Thyroid gland (tissue), 4 donors: Measurements from ENCODE around the gene RAD18. TPM values are rescaled to one million over a fixed set of nuclear protein-coding genes. Genes with fewer than 3 reads are reported as not detected.

Experiments used
- DNase-seq, 2 donors: peaks; one replicate each; pipeline ENCODE4 v3.0.0-alpha.2; 2019
- H3K27ac ChIP-seq, 3 donors: fragments of 200-600 bp; sonication (generic); 1 replicate in 2 of 3; 2 replicates in 1 of 3; pipeline ENCODE4 v1.5.1; 2016 to 2019; ENCODE audit warnings: mild to moderate bottlenecking in 1 of 3, moderate library complexity in 1 of 3
- H3K27me3 ChIP-seq: fragments of 200-600 bp; sonication (generic); one replicate; pipeline ENCODE4 v1.5.1; 2019
- H3K36me3 ChIP-seq, 2 donors: fragments of 200-600 bp; sonication (generic); one replicate each; pipeline ENCODE4 v1.5.1; 2016 to 2019
- H3K4me1 ChIP-seq, 2 donors: fragments of 200-600 bp; sonication (generic); one replicate each; pipeline ENCODE4 v1.5.1; 2017 to 2019
- H3K4me3 ChIP-seq, 3 donors: fragments of 200-600 bp; sonication (generic); replicated peaks in 1 of 3; 1 replicate in 2 of 3; 2 replicates in 1 of 3; pipeline ENCODE4 v1.5.1; 2016; ENCODE audit warnings: mild to moderate bottlenecking in 1 of 3
- H3K9me3 ChIP-seq: fragments of 200-600 bp; sonication (generic); one replicate; pipeline ENCODE4 v1.5.1; 2017
- POLR2A ChIP-seq, 2 donors: fragments of 450-650 bp; IDR thresholded peaks; one replicate each; pipeline ENCODE4 v1.6.1; 2017; ENCODE audit warnings: antibody characterized with exemption in 2 of 2, mild to moderate bottlenecking in 2 of 2, moderate library complexity in 1 of 2
- WGBS, 2 donors: methylation state at CpG; one replicate each; pipeline ENCODE4 v1.1.5; 2017; 5-methylcytosine and 5-hydroxymethylcytosine counted together
- intact Hi-C: fragments of 100-400 bp; cut with DNase I; formaldehyde crosslinking; loops from one replicate; pipeline ENCODE4 v1.15.1; 2023
- total RNA-seq, 4 donors: library from RNA; depleted of rRNA; stranded (reverse); fragments of >200 nt; gene quantifications; one replicate each; pipeline ENCODE4 v1.2.3, GENCODE V29; 2016
- TF ChIP-seq, protein P1 (sequence below), 6 experiments: fragments of 200-600 bp in 3 of 6; fragments of 450-650 bp in 3 of 6; sonication (generic) in 3 of 6; IDR thresholded peaks; one replicate each; pipeline ENCODE4 v1.5.1; 2016 to 2019; ENCODE audit warnings: antibody characterized with exemption in 6 of 6, mild to moderate bottlenecking in 2 of 6, inconsistent platforms in 1 of 6, moderate library complexity in 1 of 6

The RAD18 gene
- total RNA-seq, 4 donors from 2014 or later: 9.6 to 18.4 (median 10.5) TPM

- TF ChIP-seq, protein P1, sequence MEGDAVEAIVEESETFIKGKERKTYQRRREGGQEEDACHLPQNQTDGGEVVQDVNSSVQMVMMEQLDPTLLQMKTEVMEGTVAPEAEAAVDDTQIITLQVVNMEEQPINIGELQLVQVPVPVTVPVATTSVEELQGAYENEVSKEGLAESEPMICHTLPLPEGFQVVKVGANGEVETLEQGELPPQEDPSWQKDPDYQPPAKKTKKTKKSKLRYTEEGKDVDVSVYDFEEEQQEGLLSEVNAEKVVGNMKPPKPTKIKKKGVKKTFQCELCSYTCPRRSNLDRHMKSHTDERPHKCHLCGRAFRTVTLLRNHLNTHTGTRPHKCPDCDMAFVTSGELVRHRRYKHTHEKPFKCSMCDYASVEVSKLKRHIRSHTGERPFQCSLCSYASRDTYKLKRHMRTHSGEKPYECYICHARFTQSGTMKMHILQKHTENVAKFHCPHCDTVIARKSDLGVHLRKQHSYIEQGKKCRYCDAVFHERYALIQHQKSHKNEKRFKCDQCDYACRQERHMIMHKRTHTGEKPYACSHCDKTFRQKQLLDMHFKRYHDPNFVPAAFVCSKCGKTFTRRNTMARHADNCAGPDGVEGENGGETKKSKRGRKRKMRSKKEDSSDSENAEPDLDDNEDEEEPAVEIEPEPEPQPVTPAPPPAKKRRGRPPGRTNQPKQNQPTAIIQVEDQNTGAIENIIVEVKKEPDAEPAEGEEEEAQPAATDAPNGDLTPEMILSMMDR (IDR thresholded peaks at IDR 0.05): no peak
- TF ChIP-seq POLR2A (IDR thresholded peaks at IDR 0.05): no peak
- intact Hi-C loops: no loop called here
- Histone ChIP-seq H3K9me3 (no peaks in the 10 kb centered on the region), H3K36me3 (no peaks in the 10 kb centered on the region), H3K4me1 (peaks cover 11 to 12% of the 10 kb centered on the region in 2 donors), H3K27ac (no peak overlapping the region), H3K4me3 (no peak overlapping the region), H3K27me3 (no peaks in the 10 kb centered on the region)
- 82 to 84% methylated on average over 11 of the region's 11 CpGs for WGBS, 2 donors
- DNase-seq: no peak
Observed at GRCh38 chr3:8964436-8965370, 1.4 kb upstream of the RAD18 start.

DNA sequence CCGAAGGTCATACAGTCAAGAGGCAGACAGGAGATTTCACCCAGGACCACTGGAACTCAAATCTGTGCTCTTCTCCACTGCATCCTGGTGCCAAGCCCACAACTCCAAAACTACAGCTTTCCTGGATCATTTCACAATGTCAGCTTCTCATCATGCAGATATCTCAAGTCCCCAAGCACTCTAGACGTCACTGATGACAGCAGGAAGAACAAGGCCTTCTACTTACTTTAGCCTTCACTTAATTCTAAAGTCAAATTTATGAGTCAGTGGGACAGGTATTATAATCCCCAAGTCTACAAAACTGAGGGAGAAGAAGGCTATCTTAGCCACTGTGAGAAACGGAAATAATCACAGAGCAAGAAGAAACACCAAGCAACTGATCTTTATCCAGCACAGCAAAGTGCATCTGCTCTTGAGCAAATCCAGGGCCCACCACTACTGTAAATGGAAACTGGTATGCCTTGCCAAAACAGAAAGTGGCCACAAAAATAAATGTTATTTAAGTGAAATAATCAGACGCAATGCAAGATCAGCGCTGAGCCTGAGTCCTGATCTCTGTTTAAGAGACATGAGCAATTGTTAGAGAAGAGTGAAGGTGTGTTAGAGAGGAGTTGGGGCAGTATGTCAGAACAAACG, 928 bp downstream of the RAD18 start:
- Histone ChIP-seq H3K4me3 (peak overlapping the region in 1 of 3 donors; percentile 72), H3K9me3 (no peaks in the 10 kb centered on the region), H3K36me3 (no peaks in the 10 kb centered on the region), H3K27me3 (no peaks in the 10 kb centered on the region), H3K27ac (no peak overlapping the region), H3K4me1 (peaks cover 11 to 12% of the 10 kb centered on the region in 2 donors)
- intact Hi-C loops: no loop called here
- 37 to 40% methylated on average over 6 of the region's 6 CpGs for WGBS, 2 donors
- no peak for TF ChIP-seq POLR2A (IDR thresholded peaks at IDR 0.05)
- TF ChIP-seq, protein P1 (IDR thresholded peaks at IDR 0.05): no peak
- DNase-seq: no peak

DNA sequence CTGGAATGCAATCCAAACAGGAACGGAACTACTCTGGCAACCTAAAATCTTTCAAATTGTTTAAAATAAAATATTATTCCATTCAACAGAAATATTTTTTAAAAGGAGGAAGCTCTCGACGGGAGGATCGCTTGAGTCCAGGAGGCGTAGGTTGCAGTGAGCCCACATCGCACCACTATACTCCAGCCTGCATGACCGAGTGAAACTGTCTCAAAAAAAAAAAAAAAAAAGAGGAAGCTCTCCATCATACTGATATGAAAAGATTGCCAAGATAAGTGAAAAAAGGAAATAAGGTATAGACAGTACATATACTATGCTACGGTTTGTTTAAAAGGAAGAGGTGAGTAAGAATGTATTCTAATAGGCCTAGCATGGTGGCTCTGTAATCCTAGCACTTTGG, 3.6 kb downstream of the RAD18 start:
- H3K36me3 ChIP-seq: no peaks in the 10 kb centered on the region
- DNase-seq: no peak
- peaks cover 11 to 12% of the 10 kb centered on the region in 2 donors for H3K4me1 ChIP-seq
- WGBS, 2 donors: 92 to 93% methylated on average over 8 of the region's 8 CpGs
- intact Hi-C loops: no loop called here
- TF ChIP-seq, protein P1 (IDR thresholded peaks at IDR 0.05): no peak
- no peak for TF ChIP-seq POLR2A (IDR thresholded peaks at IDR 0.05)
- H3K27me3 ChIP-seq: no peaks in the 10 kb centered on the region
- H3K4me3 ChIP-seq: no peak overlapping the region
- H3K27ac ChIP-seq: no peak overlapping the region
- no peaks in the 10 kb centered on the region for H3K9me3 ChIP-seq

DNA sequence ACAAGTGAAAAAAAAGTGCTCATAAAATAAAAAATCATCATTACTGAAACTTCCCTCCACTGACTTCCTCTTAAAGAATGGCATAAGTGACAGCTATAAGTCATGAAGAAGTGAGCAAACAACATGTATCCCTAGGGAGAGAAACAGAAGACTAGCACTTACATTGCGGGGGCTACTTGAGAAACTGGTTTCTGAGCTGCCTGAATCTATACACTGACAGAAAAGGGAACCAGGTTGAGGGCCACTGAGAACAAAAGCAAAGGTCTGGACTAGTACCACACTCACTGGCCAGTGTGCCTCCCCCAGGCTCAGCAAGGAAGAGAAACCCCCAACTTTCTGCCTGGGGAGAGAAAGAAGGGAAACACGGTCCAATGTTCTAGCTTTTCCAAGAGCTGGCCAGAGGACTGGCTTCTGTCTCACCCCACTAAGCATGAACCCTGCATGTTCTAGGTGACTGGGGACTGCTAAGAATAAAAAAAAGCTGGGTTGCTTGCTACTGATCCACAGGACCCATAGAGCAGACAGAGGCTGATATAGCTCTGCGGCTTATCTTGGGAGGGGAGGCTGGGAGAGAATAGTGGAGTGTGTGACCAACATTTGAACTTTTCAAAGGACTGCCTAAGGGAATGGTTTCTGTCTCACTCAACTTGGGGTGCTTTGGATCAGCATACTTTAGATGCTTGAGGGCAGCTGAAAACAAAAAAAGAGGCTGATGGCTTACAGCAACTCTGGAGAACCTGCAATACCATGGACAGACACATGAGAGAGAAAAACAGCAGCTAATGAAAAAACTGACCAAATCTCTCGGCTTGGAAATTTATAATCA, 8.1 kb downstream of the RAD18 start:
- no peak overlapping the region for H3K27ac ChIP-seq
- H3K27me3 ChIP-seq: no peaks in the 10 kb centered on the region
- intact Hi-C loops: no loop called here
- H3K36me3 ChIP-seq: no peaks in the 10 kb centered on the region
- H3K9me3 ChIP-seq: no peaks in the 10 kb centered on the region
- no peaks in the 10 kb centered on the region for H3K4me1 ChIP-seq
- TF ChIP-seq, protein P1 (IDR thresholded peaks at IDR 0.05): no peak
- no peak overlapping the region for H3K4me3 ChIP-seq
- DNase-seq: no peak
- 84 to 87% methylated on average over 4 of the region's 4 CpGs for WGBS, 2 donors
